Hematopoietic multipotent progenitor cell treated with erythropoietin and hydrocortisone succinate and interleukin-3 and kit ligand, for 4 days (in vitro differentiated cells): ENCODE measurements around the gene NBPF1.
"Not testable (repeated sequence)": the region's sequence is repeated elsewhere in the genome, so short reads cannot be mapped to it uniquely, and the experiment has no call there.

Experiments
- DNase-seq: peaks from one replicate; pipeline ENCODE4 v3.0.0-alpha.2; 2015

NBPF1 gene

GRCh38 chr1:16621681-16622315 is 8.4 kb upstream of the NBPF1 start:
- DNase-seq, result not testable (repeated sequence)

- no peak for DNase-seq
These were observed 7.9 kb upstream of the NBPF1 start for GRCh38 chr1:16621300-16621658.

- not testable (repeated sequence) for DNase-seq
These were observed 6.6 kb upstream of the NBPF1 start for GRCh38 chr1:16619803-16620501.

- no peak for DNase-seq
These were observed 5.4 kb upstream of the NBPF1 start for GRCh38 chr1:16618719-16619118.

- no peak for DNase-seq
These were observed 4.6 kb upstream of the NBPF1 start for GRCh38 chr1:16617778-16618580.

GRCh38 chr1:16617114-16617631 is 3.8 kb upstream of the NBPF1 start:
- DNase-seq, result no peak

GRCh38 chr1:16615253-16616252 is 2.2 kb upstream of the NBPF1 start:
- DNase-seq, result no peak

GRCh38 chr1:16614361-16615252 is 1.2 kb upstream of the NBPF1 start:
- DNase-seq, result no peak

GRCh38 chr1:16612332-16613172 is 812 bp downstream of the NBPF1 start:
- DNase-seq, result peak; percentile 73

GRCh38 chr1:16611981-16612331 is 1.4 kb downstream of the NBPF1 start:
- DNase-seq, result not testable (repeated sequence)

- DNase-seq, result not testable (repeated sequence)
These were observed 2.2 kb downstream of the NBPF1 start for GRCh38 chr1:16611164-16611563.

GRCh38 chr1:16610553-16610952 is 2.8 kb downstream of the NBPF1 start:
- DNase-seq, result not testable (repeated sequence)

GRCh38 chr1:16609761-16610160 is 3.6 kb downstream of the NBPF1 start:
- DNase-seq, result not testable (repeated sequence)

GRCh38 chr1:16608838-16609560 is 4.4 kb downstream of the NBPF1 start:
- no peak for DNase-seq

GRCh38 chr1:16607853-16608815 is 5.2 kb downstream of the NBPF1 start:
- DNase-seq, result not testable (repeated sequence)

GRCh38 chr1:16607433-16607851 is 5.9 kb downstream of the NBPF1 start:
- DNase-seq, result no peak

GRCh38 chr1:16606666-16607432 is 6.5 kb downstream of the NBPF1 start:
- DNase-seq, result not testable (repeated sequence)
